PFSK-1 (cell line): ENCODE results near the gene CD276.
"Not testable (repeated sequence)": the region's sequence is repeated elsewhere in the genome, so short reads cannot be mapped to it uniquely, and the experiment has no call there.

Experiments
- POLR2AphosphoS5 ChIP-seq: IDR thresholded peaks from 2 replicates; pipeline ENCODE4 v1.6.1; 2012; ENCODE audit warnings: low read depth, mild to moderate bottlenecking, control low read depth, low read length, moderate library complexity
- TAF1 ChIP-seq: IDR thresholded peaks from 2 replicates; pipeline ENCODE4 v1.6.1; 2012; ENCODE audit warnings: low read length, control low read depth, borderline replicate concordance; ENCODE audit not compliant: insufficient read depth

- not testable (repeated sequence) for TF ChIP-seq POLR2AphosphoS5, TAF1
Measured at GRCh38 chr15:73639464-73639863, 44.7 kb upstream of the CD276 start.
